Measurements from ENCODE around the gene ACYP2.

GRCh38 chr2:54212456-54212855 lies 97.0 kb downstream of the ACYP2 start:
- TF ChIP-seq CTCF (IDR thresholded peaks at IDR 0.05) (no peak), POLR2A (IDR thresholded peaks at IDR 0.05) (no peak)
